Measurements from ENCODE around the gene SMARCA2. TPM values are rescaled to one million over a fixed set of nuclear protein-coding genes. Genes with fewer than 3 reads are reported as not detected.

The SMARCA2 gene
- total RNA-seq, 1 donor from 2014 or later, result 98.0 TPM

DNA sequence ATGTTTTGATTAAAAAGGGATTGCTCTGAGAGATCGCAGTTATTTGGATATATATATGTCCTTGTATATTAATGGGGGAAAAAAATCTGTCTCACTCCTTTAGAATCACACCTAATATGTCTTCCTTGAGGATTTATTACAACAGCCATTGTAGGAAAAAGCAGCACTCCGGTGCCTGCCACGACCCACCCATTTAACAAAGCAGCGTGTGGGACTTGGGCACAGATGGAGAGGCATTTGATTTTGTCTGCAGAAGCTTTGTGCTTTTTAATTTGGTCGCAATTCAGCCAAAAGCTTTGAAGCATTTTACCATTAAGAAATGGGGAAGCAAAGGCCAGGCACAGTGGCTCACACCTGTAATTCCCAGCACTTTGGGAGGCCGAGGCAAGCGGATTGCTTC lies 159.2 kb downstream of the SMARCA2 start:
- Histone ChIP-seq H3K9me3 (replicated peaks) (no peaks in the 10 kb centered on the region), H3K4me3 (no peak overlapping the region), H3K27ac (replicated peaks) (no peak overlapping the region), H3K27me3 (ENCODE audit: low read depth) (no peaks in the 10 kb centered on the region), H3K36me3 (peaks cover 19% of the 10 kb centered on the region), H3K4me1 (peaks cover 46% of the 10 kb centered on the region)
- intact Hi-C loops (cut with micrococcal nuclease), result no loop called here
- DNase-seq, result no peak
- TF ChIP-seq, protein P1, sequence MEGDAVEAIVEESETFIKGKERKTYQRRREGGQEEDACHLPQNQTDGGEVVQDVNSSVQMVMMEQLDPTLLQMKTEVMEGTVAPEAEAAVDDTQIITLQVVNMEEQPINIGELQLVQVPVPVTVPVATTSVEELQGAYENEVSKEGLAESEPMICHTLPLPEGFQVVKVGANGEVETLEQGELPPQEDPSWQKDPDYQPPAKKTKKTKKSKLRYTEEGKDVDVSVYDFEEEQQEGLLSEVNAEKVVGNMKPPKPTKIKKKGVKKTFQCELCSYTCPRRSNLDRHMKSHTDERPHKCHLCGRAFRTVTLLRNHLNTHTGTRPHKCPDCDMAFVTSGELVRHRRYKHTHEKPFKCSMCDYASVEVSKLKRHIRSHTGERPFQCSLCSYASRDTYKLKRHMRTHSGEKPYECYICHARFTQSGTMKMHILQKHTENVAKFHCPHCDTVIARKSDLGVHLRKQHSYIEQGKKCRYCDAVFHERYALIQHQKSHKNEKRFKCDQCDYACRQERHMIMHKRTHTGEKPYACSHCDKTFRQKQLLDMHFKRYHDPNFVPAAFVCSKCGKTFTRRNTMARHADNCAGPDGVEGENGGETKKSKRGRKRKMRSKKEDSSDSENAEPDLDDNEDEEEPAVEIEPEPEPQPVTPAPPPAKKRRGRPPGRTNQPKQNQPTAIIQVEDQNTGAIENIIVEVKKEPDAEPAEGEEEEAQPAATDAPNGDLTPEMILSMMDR (IDR thresholded peaks at IDR 0.05; ENCODE audit: borderline replicate concordance), result no peak

- H3K9me3 ChIP-seq (replicated peaks), result no peaks in the 10 kb centered on the region
- no peak overlapping the region for H3K4me3 ChIP-seq
- no peak overlapping the region for H3K27ac ChIP-seq (replicated peaks)
- DNase-seq, result no peak
- H3K4me1 ChIP-seq, result peaks cover 46% of the 10 kb centered on the region
- intact Hi-C loops (cut with micrococcal nuclease), result loop anchor here (5.0 kb wide), 1 partner anchor 52 kb away; no protein-coding TSS in a partner anchor
- H3K27me3 ChIP-seq (ENCODE audit: low read depth), result no peaks in the 10 kb centered on the region
- peaks cover 19% of the 10 kb centered on the region for H3K36me3 ChIP-seq
- TF ChIP-seq, protein P1 (IDR thresholded peaks at IDR 0.05; ENCODE audit: borderline replicate concordance), result no peak
Observed at GRCh38 chr9:2174911-2175310, 159.8 kb downstream of the SMARCA2 start.

GRCh38 chr9:2177121-2177520 lies 162.0 kb downstream of the SMARCA2 start:
- intact Hi-C loops (cut with micrococcal nuclease), result loop anchor here (5.0 kb wide), 1 partner anchor 50 kb away; no protein-coding TSS in a partner anchor
- peaks cover 15% of the 10 kb centered on the region for H3K36me3 ChIP-seq
- TF ChIP-seq, protein P1 (IDR thresholded peaks at IDR 0.05; ENCODE audit: borderline replicate concordance), result no peak
- H3K27ac ChIP-seq (replicated peaks), result no peak overlapping the region
- no peaks in the 10 kb centered on the region for H3K9me3 ChIP-seq (replicated peaks)
- H3K4me3 ChIP-seq, result no peak overlapping the region
- no peak for DNase-seq
- H3K4me1 ChIP-seq, result peaks cover 46% of the 10 kb centered on the region
- no peaks in the 10 kb centered on the region for H3K27me3 ChIP-seq (ENCODE audit: low read depth)

GRCh38 chr9:2178034-2178734 lies 163.0 kb downstream of the SMARCA2 start:
- intact Hi-C loops (cut with micrococcal nuclease), result loop anchor here (5.0 kb wide), 1 partner anchor 49 kb away; no protein-coding TSS in a partner anchor
- Histone ChIP-seq H3K36me3 (peaks cover 14% of the 10 kb centered on the region), H3K4me1 (peaks cover 38% of the 10 kb centered on the region), H3K27me3 (ENCODE audit: low read depth) (no peaks in the 10 kb centered on the region), H3K4me3 (no peak overlapping the region), H3K27ac (replicated peaks) (no peak overlapping the region), H3K9me3 (replicated peaks) (no peaks in the 10 kb centered on the region)
- no peak for DNase-seq
- TF ChIP-seq, protein P1 (IDR thresholded peaks at IDR 0.05; ENCODE audit: borderline replicate concordance), result no peak

- intact Hi-C loops (cut with micrococcal nuclease), result loop anchor here (5.0 kb wide), 1 partner anchor 48 kb away; no protein-coding TSS in a partner anchor
- TF ChIP-seq, protein P1 (IDR thresholded peaks at IDR 0.05; ENCODE audit: borderline replicate concordance), result no peak
- Histone ChIP-seq H3K27me3 (ENCODE audit: low read depth) (no peaks in the 10 kb centered on the region), H3K27ac (replicated peaks) (no peak overlapping the region), H3K36me3 (peaks cover 26% of the 10 kb centered on the region), H3K9me3 (replicated peaks) (no peaks in the 10 kb centered on the region), H3K4me3 (no peak overlapping the region), H3K4me1 (peaks cover 28% of the 10 kb centered on the region)
- DNase-seq, result no peak
Observed at GRCh38 chr9:2179567-2179966, 164.4 kb downstream of the SMARCA2 start.

Data from left ventricle myocardium inferior (tissue), 1 donor.